Measurements from ENCODE around the gene RNF150. TPM values are rescaled to one million over a fixed set of nuclear protein-coding genes. Genes with fewer than 3 reads are reported as not detected.

Gene RNF150
- polyA plus RNA-seq, 3 donors = 0.21 TPM; not detected in 2

GRCh38 chr4:141037446-141037845 lies 95.8 kb downstream of the RNF150 start:
- intact Hi-C loops (cut with micrococcal nuclease) = no loop called here
- H3K27me3 ChIP-seq (ENCODE audit: control insufficient read depth in 2 of 2, insufficient read depth in 2 of 2, low read length in 2 of 2) = no peaks in the 10 kb centered on the region
- no peaks in the 10 kb centered on the region for H3K9me3 ChIP-seq (replicated peaks in 1 of 2; ENCODE audit: control insufficient read depth in 1 of 2, insufficient read depth in 1 of 2, low read length in 2 of 2)
- H3K27me3 Mint-ChIP-seq (ENCODE audit: low read depth in 3 of 3) = no peaks in the 10 kb centered on the region
- no peak for DNase-seq
- H2AFZ ChIP-seq (ENCODE audit: insufficient read depth, low read depth, low read length, poor library complexity, severe bottlenecking) = no peak overlapping the region
- no peak overlapping the region for H3K4me3 ChIP-seq (replicated peaks in 1 of 3; ENCODE audit: low read depth in 2 of 3, low read length in 3 of 3)
- no peak overlapping the region for H3K4me2 ChIP-seq (replicated peaks; ENCODE audit: extremely low read depth, low read length, poor library complexity, severe bottlenecking)
- no peak overlapping the region for H3K27ac ChIP-seq (ENCODE audit: low read depth in 1 of 2, low read length in 2 of 2)
- no peak overlapping the region for H3K4me3 Mint-ChIP-seq
- no peak overlapping the region for H3K27ac Mint-ChIP-seq
- H3K36me3 ChIP-seq (replicated peaks in 1 of 2; ENCODE audit: control insufficient read depth in 1 of 2, insufficient read depth in 2 of 2, low read length in 2 of 2) = no peaks in the 10 kb centered on the region
- no peak overlapping the region for H3K9ac ChIP-seq (ENCODE audit: insufficient read depth, low read length, poor library complexity, severe bottlenecking)
- no peaks in the 10 kb centered on the region for H3K4me1 ChIP-seq (ENCODE audit: control insufficient read depth in 1 of 2, insufficient read depth in 2 of 2, low read length in 2 of 2)
- H4K20me1 ChIP-seq (ENCODE audit: insufficient read depth, low read length) = no peaks in the 10 kb centered on the region
- H3K4me1 Mint-ChIP-seq = no peaks in the 10 kb centered on the region
- no peak for TF ChIP-seq CTCF (IDR thresholded peaks at IDR 0.05)
- no peaks in the 10 kb centered on the region for H3K79me2 ChIP-seq (ENCODE audit: insufficient read depth, low read length)
- H3K9me3 Mint-ChIP-seq = peaks cover 0 to 11% (median 5%) of the 10 kb centered on the region in 7 donors
- H3K36me3 Mint-ChIP-seq = no peaks in the 10 kb centered on the region

GRCh38 chr4:141036786-141037185 lies 96.5 kb downstream of the RNF150 start:
- no peak overlapping the region for H3K4me3 ChIP-seq (replicated peaks in 1 of 3; ENCODE audit: low read depth in 2 of 3, low read length in 3 of 3)
- DNase-seq = no peak
- H4K20me1 ChIP-seq (ENCODE audit: insufficient read depth, low read length) = no peaks in the 10 kb centered on the region
- Mint-ChIP-seq H3K27ac (no peak overlapping the region), H3K4me3 (no peak overlapping the region), H3K36me3 (no peaks in the 10 kb centered on the region), H3K9me3 (peaks cover 0 to 11% (median 5%) of the 10 kb centered on the region in 7 donors), H3K4me1 (no peaks in the 10 kb centered on the region), H3K27me3 (ENCODE audit: low read depth in 3 of 3) (no peaks in the 10 kb centered on the region)
- no peaks in the 10 kb centered on the region for H3K79me2 ChIP-seq (ENCODE audit: insufficient read depth, low read length)
- intact Hi-C loops (cut with micrococcal nuclease) = no loop called here
- no peak overlapping the region for H3K27ac ChIP-seq (ENCODE audit: low read depth in 1 of 2, low read length in 2 of 2)
- no peak overlapping the region for H3K9ac ChIP-seq (ENCODE audit: insufficient read depth, low read length, poor library complexity, severe bottlenecking)
- no peaks in the 10 kb centered on the region for H3K27me3 ChIP-seq (ENCODE audit: control insufficient read depth in 2 of 2, insufficient read depth in 2 of 2, low read length in 2 of 2)
- no peak for TF ChIP-seq CTCF (IDR thresholded peaks at IDR 0.05)
- no CpG with 5 or more reads among the region's 2 CpGs for WGBS (ENCODE audit: insufficient coverage)
- no peaks in the 10 kb centered on the region for H3K36me3 ChIP-seq (replicated peaks in 1 of 2; ENCODE audit: control insufficient read depth in 1 of 2, insufficient read depth in 2 of 2, low read length in 2 of 2)
- H3K9me3 ChIP-seq (replicated peaks in 1 of 2; ENCODE audit: control insufficient read depth in 1 of 2, insufficient read depth in 1 of 2, low read length in 2 of 2) = no peaks in the 10 kb centered on the region
- H3K4me1 ChIP-seq (ENCODE audit: control insufficient read depth in 1 of 2, insufficient read depth in 2 of 2, low read length in 2 of 2) = no peaks in the 10 kb centered on the region
- H3K4me2 ChIP-seq (replicated peaks; ENCODE audit: extremely low read depth, low read length, poor library complexity, severe bottlenecking) = no peak overlapping the region
- no peak overlapping the region for H2AFZ ChIP-seq (ENCODE audit: insufficient read depth, low read depth, low read length, poor library complexity, severe bottlenecking)

All from CD14-positive monocyte (primary cell).